SK-N-SH (cell line): ENCODE data around the gene PDK2.

ENCODE experiments used
- EP300 ChIP-seq, 2 experiments: IDR thresholded peaks; 2 replicates each; pipeline versions ENCODE4 v1.4.0 to v1.6.1; 2012; ENCODE audit warnings: borderline replicate concordance in 1 of 2, low read depth in 1 of 2, low read length in 1 of 2
- GABPA ChIP-seq: IDR thresholded peaks from 2 replicates; pipeline ENCODE4 v1.4.0; 2012; ENCODE audit warnings: low read depth, mild to moderate bottlenecking
- JUND ChIP-seq: IDR thresholded peaks from 2 replicates; pipeline ENCODE4 v1.4.0; 2012
- MXI1 ChIP-seq: IDR thresholded peaks from 2 replicates; pipeline ENCODE4 v1.6.1; 2012; ENCODE audit warnings: mild to moderate bottlenecking, low read depth, low read length, improper control_type of control experiment
- NFIC ChIP-seq: IDR thresholded peaks from 2 replicates; pipeline ENCODE4 v1.4.0; 2012; ENCODE audit warnings: borderline replicate concordance
- POLR2AphosphoS5 ChIP-seq: IDR thresholded peaks from 2 replicates; pipeline ENCODE4 v1.6.1; 2012; ENCODE audit warnings: low read depth, low read length
- RCOR1 ChIP-seq: fragments of 150-350 bp; IDR thresholded peaks from 2 replicates; pipeline ENCODE4 v1.6.1; 2017; ENCODE audit warnings: antibody characterized with exemption, low read length
- SIN3A ChIP-seq: IDR thresholded peaks from 2 replicates; pipeline ENCODE4 v1.6.1; 2012; ENCODE audit warnings: low read depth, mild to moderate bottlenecking, low read length, moderate library complexity, borderline replicate concordance
- SMC3 ChIP-seq: IDR thresholded peaks from 2 replicates; pipeline ENCODE4 v1.6.1; 2012; ENCODE audit warnings: low read depth, low read length, improper control_type of control experiment
- TAF1 ChIP-seq: IDR thresholded peaks from 2 replicates; pipeline ENCODE4 v1.6.1; 2012; ENCODE audit warnings: low read depth, mild to moderate bottlenecking, low read length, moderate library complexity, borderline replicate concordance
- TCF12 ChIP-seq: IDR thresholded peaks from 2 replicates; pipeline ENCODE4 v1.4.0; 2012
- TF ChIP-seq, protein P1 (sequence below): fragments of 200-600 bp; sonication (generic); IDR thresholded peaks from 2 replicates; pipeline ENCODE4 v1.6.1; 2017; ENCODE audit warnings: antibody characterized with exemption, mild to moderate bottlenecking, moderate library complexity
- TF ChIP-seq, protein P2 (sequence below): IDR thresholded peaks from 2 replicates; pipeline ENCODE4 v1.4.0; 2012; ENCODE audit warnings: low read depth
- TF ChIP-seq, protein P3 (sequence below): IDR thresholded peaks from 2 replicates; pipeline ENCODE4 v1.6.1; 2012; ENCODE audit warnings: mild to moderate bottlenecking, low read depth, low read length, moderate library complexity

GRCh38 chr17:50151937-50152547, 56.9 kb downstream of the PDK2 start:
- TF ChIP-seq EP300 (IDR thresholded peaks at IDR 0.05; ENCODE audit: borderline replicate concordance in 1 of 2, low read depth in 1 of 2, low read length in 1 of 2): peak in 1 of 2 experiments; percentile 64; a peak in 1 of 4 replicates
- TF ChIP-seq, protein P1, sequence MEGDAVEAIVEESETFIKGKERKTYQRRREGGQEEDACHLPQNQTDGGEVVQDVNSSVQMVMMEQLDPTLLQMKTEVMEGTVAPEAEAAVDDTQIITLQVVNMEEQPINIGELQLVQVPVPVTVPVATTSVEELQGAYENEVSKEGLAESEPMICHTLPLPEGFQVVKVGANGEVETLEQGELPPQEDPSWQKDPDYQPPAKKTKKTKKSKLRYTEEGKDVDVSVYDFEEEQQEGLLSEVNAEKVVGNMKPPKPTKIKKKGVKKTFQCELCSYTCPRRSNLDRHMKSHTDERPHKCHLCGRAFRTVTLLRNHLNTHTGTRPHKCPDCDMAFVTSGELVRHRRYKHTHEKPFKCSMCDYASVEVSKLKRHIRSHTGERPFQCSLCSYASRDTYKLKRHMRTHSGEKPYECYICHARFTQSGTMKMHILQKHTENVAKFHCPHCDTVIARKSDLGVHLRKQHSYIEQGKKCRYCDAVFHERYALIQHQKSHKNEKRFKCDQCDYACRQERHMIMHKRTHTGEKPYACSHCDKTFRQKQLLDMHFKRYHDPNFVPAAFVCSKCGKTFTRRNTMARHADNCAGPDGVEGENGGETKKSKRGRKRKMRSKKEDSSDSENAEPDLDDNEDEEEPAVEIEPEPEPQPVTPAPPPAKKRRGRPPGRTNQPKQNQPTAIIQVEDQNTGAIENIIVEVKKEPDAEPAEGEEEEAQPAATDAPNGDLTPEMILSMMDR: no peak
- TF ChIP-seq NFIC: 0 out of 2 replicates have a peak, but pooled peaks have one; percentile 17
- TF ChIP-seq POLR2AphosphoS5: peak; percentile 54; the same call in 1 of the 2 replicates
- TF ChIP-seq SIN3A: peak; percentile 88; the same call in 1 of the 2 replicates
- TF ChIP-seq TCF12: peak; percentile 74
- TF ChIP-seq RCOR1: no peak
- TF ChIP-seq JUND: no peak
- peak; percentile 66 for TF ChIP-seq TAF1
- peak; percentile 67; the same call in 1 of the 2 replicates for TF ChIP-seq MXI1
- TF ChIP-seq, protein P2, sequence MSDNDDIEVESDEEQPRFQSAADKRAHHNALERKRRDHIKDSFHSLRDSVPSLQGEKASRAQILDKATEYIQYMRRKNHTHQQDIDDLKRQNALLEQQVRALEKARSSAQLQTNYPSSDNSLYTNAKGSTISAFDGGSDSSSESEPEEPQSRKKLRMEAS: peak; percentile 86
- TF ChIP-seq SMC3: 0 out of 2 replicates have a peak, but pooled peaks have one; percentile 6
- TF ChIP-seq GABPA: peak; percentile 68
- TF ChIP-seq, protein P3, sequence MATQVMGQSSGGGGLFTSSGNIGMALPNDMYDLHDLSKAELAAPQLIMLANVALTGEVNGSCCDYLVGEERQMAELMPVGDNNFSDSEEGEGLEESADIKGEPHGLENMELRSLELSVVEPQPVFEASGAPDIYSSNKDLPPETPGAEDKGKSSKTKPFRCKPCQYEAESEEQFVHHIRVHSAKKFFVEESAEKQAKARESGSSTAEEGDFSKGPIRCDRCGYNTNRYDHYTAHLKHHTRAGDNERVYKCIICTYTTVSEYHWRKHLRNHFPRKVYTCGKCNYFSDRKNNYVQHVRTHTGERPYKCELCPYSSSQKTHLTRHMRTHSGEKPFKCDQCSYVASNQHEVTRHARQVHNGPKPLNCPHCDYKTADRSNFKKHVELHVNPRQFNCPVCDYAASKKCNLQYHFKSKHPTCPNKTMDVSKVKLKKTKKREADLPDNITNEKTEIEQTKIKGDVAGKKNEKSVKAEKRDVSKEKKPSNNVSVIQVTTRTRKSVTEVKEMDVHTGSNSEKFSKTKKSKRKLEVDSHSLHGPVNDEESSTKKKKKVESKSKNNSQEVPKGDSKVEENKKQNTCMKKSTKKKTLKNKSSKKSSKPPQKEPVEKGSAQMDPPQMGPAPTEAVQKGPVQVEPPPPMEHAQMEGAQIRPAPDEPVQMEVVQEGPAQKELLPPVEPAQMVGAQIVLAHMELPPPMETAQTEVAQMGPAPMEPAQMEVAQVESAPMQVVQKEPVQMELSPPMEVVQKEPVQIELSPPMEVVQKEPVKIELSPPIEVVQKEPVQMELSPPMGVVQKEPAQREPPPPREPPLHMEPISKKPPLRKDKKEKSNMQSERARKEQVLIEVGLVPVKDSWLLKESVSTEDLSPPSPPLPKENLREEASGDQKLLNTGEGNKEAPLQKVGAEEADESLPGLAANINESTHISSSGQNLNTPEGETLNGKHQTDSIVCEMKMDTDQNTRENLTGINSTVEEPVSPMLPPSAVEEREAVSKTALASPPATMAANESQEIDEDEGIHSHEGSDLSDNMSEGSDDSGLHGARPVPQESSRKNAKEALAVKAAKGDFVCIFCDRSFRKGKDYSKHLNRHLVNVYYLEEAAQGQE: no peak
